Neural crest cell (in vitro differentiated cells): Measurements from ENCODE around the gene NXPE3. TPM values are rescaled to one million over a fixed set of nuclear protein-coding genes. Genes with fewer than 3 reads are reported as not detected.

Experiments used
- DNase-seq: peaks from one replicate; pipeline ENCODE4 v3.0.0; 2021; ENCODE audit warnings: low read depth, mixed read lengths, low spot score
- H3K27ac Mint-ChIP-seq: one replicate; pipeline ENCODE4 v1.8.0; 2021; ENCODE audit warnings: mild to moderate bottlenecking, mixed read lengths; ENCODE audit not compliant: unreplicated experiment
- H3K27me3 Mint-ChIP-seq: 2 replicates; pipeline ENCODE4 v1.8.0; 2021; ENCODE audit warnings: low read depth, mild to moderate bottlenecking, mixed read lengths
- H3K36me3 Mint-ChIP-seq: 2 replicates; pipeline ENCODE4 v1.8.0; 2021; ENCODE audit warnings: low read depth, mild to moderate bottlenecking, mixed read lengths
- H3K4me1 Mint-ChIP-seq: 2 replicates; pipeline ENCODE4 v1.8.0; 2021; ENCODE audit warnings: mixed read lengths
- H3K4me3 Mint-ChIP-seq: one replicate; pipeline ENCODE4 v1.8.0; 2021; ENCODE audit warnings: mild to moderate bottlenecking, mixed read lengths
- H3K9me3 Mint-ChIP-seq: 2 replicates; pipeline ENCODE4 v1.8.0; 2021; ENCODE audit warnings: mixed read lengths
- CTCF ChIP-seq: fragments of 200-600 bp; sonication (generic); conservative IDR thresholded peaks from 2 replicates; pipeline ENCODE4 v1.5.0; 2021; ENCODE audit warnings: antibody characterized with exemption, mild to moderate bottlenecking
- total RNA-seq: library from RNA; stranded (reverse); gene quantifications from 2 replicates; pipeline ENCODE4 v1.2.1, GENCODE V29; 2021

NXPE3 gene
- total RNA-seq, 1 donor from 2014 or later: 23.0 TPM

GRCh38 chr3:101838691-101839090 lies 59.7 kb downstream of the NXPE3 start:
- Mint-ChIP-seq H3K27ac (no peak overlapping the region), H3K4me1 (peaks cover 5% of the 10 kb centered on the region), H3K4me3 (no peak overlapping the region), H3K9me3 (peaks cover 4% of the 10 kb centered on the region), H3K36me3 (peaks cover 2% of the 10 kb centered on the region), H3K27me3 (no peaks in the 10 kb centered on the region)
- TF ChIP-seq CTCF: no peak
- no peak for DNase-seq

- Mint-ChIP-seq H3K4me3 (no peak overlapping the region), H3K4me1 (peaks cover 5% of the 10 kb centered on the region), H3K27ac (no peak overlapping the region), H3K9me3 (peaks cover 4% of the 10 kb centered on the region), H3K36me3 (peaks cover 2% of the 10 kb centered on the region), H3K27me3 (no peaks in the 10 kb centered on the region)
- DNase-seq: no peak
- TF ChIP-seq CTCF: no peak
These were observed 61.1 kb downstream of the NXPE3 start for GRCh38 chr3:101840066-101840465.

GRCh38 chr3:101842245-101842934 lies 63.4 kb downstream of the NXPE3 start:
- Mint-ChIP-seq H3K9me3 (peaks cover 4% of the 10 kb centered on the region), H3K27me3 (no peaks in the 10 kb centered on the region), H3K36me3 (peaks cover 2% of the 10 kb centered on the region), H3K27ac (no peak overlapping the region), H3K4me3 (no peak overlapping the region), H3K4me1 (peaks cover 5% of the 10 kb centered on the region)
- TF ChIP-seq CTCF: no peak
- DNase-seq: no peak

GRCh38 chr3:101842935-101843330 lies 63.9 kb downstream of the NXPE3 start:
- DNase-seq: no peak
- Mint-ChIP-seq H3K27me3 (no peaks in the 10 kb centered on the region), H3K4me3 (no peak overlapping the region), H3K27ac (no peak overlapping the region), H3K4me1 (peaks cover 5% of the 10 kb centered on the region), H3K9me3 (peaks cover 4% of the 10 kb centered on the region), H3K36me3 (peaks cover 2% of the 10 kb centered on the region)
- no peak for TF ChIP-seq CTCF

- H3K27me3 Mint-ChIP-seq: peaks cover 4% of the 10 kb centered on the region
- peaks cover 2% of the 10 kb centered on the region for H3K36me3 Mint-ChIP-seq
- H3K4me1 Mint-ChIP-seq: peaks cover 10% of the 10 kb centered on the region
- H3K4me3 Mint-ChIP-seq: no peak overlapping the region
- peaks cover 4% of the 10 kb centered on the region for H3K9me3 Mint-ChIP-seq
- H3K27ac Mint-ChIP-seq: no peak overlapping the region
- no peak for DNase-seq
- no peak for TF ChIP-seq CTCF
These were observed 66.4 kb downstream of the NXPE3 start for GRCh38 chr3:101845425-101845824.
